GM12873 (cell line): ENCODE results near the gene LYPD4.

ENCODE experiments used
- TF ChIP-seq, protein P1 (sequence below): IDR thresholded peaks from 2 replicates; pipeline ENCODE4 v1.5.1; 2012; ENCODE audit warnings: low read depth, mild to moderate bottlenecking, moderate library complexity, low read length, control low read depth; ENCODE audit not compliant: insufficient read depth; ENCODE audit errors: missing control alignments

LYPD4 gene

DNA sequence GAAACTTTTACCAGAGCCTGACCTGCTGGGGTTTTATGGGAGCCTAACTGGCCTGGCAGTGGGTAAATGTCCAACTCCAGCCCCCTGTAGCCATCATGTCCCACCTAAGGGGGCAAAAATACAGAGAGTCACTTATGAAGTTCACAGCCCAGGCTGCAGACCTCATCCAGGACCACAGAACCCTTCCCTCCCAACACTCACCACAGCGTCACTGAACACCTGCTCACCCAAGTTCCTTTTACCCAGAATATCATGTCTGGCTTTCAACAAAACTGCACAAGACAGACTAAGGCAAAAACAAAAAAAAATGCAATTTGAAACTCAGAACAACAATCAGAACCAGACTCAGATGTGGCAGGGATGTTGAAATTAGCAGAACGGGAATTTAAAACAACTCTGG lies 41.7 kb downstream of the LYPD4 start:
- TF ChIP-seq, protein P1, sequence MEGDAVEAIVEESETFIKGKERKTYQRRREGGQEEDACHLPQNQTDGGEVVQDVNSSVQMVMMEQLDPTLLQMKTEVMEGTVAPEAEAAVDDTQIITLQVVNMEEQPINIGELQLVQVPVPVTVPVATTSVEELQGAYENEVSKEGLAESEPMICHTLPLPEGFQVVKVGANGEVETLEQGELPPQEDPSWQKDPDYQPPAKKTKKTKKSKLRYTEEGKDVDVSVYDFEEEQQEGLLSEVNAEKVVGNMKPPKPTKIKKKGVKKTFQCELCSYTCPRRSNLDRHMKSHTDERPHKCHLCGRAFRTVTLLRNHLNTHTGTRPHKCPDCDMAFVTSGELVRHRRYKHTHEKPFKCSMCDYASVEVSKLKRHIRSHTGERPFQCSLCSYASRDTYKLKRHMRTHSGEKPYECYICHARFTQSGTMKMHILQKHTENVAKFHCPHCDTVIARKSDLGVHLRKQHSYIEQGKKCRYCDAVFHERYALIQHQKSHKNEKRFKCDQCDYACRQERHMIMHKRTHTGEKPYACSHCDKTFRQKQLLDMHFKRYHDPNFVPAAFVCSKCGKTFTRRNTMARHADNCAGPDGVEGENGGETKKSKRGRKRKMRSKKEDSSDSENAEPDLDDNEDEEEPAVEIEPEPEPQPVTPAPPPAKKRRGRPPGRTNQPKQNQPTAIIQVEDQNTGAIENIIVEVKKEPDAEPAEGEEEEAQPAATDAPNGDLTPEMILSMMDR, result no peak

DNA sequence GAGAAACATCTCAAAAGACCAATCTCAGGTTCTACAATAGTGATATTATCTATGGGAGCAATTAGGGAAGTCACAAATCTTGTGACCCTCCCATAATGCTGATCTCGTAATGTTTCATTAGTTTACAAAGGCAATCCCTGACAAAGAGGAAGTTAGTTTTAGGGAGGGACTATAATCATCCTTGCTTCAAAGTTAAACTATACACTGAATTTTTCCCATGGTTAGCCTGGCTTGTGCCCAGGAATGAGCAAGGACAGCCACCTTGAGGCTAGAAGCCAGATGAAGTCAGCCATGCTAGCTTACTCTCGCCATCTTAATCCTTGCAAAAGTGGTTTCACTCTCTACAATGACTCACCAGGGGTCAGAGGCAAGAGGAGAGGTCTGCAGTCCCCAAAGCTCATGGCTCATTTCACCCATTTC lies 42.7 kb downstream of the LYPD4 start:
- TF ChIP-seq, protein P1, result no peak

DNA sequence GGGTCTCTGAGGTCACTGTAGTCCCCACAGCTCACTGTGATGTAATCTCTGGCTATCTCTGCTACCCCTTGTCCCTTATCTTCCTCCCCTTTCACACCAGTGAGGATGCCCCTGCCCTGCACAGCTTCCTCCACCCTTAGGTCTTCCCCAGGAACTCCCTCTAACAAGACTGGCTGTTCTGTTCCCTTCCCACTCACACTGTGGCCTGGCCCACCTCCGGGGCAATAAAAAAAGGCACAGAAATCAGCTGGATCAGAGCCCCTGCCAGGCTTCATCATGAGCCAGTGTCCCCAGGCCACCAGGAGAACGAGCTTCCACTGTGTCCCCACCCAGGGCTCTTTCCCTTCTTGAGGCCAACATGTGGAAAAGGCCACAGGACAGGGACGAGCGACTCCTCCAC lies 43.5 kb downstream of the LYPD4 start:
- TF ChIP-seq, protein P1, result no peak

DNA sequence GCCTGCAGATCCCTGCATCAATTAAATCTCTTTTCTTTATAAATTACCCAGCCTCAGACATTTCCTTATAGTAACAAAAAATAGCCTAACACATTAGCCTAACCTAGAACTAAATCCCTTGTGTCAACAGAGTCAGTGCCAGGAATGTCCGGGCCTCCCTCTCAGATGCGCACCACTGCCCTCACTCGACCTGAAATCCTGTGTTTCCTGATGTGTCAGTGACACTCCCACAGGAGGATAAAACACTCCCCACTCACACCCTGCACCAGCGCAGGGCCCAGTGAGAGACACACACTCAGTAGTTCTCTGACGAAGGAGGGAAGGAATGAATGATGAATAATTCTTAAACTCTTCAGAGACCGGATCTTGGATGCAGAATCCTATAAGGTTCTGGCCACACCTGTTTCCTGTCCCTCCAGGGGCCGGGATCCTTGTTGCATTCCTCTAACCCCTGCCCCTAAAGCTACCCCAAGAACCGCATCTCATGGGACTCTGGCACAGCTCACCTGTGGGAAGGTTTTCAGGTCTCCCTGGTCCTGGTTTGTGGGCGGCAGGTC lies 45.0 kb downstream of the LYPD4 start:
- TF ChIP-seq, protein P1, result no peak

DNA sequence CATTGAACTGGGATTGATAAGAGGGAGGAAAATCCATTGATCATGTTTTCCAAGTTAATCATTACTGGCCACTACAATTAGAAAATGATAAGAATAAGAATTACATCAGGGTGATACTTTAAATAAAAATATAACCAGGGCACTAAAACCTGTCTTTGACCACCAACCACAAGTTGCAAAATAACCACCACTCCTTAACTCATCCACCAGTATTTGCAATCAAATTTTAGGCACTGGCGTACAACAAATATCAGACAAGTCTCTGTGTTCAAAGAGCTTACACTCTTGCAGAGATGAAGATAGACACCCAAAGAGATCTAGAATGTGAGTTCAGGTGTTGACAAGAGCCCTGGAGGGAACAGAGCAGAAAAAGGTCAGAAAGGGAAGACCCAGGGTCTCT lies 47.6 kb downstream of the LYPD4 start:
- TF ChIP-seq, protein P1, result no peak

DNA sequence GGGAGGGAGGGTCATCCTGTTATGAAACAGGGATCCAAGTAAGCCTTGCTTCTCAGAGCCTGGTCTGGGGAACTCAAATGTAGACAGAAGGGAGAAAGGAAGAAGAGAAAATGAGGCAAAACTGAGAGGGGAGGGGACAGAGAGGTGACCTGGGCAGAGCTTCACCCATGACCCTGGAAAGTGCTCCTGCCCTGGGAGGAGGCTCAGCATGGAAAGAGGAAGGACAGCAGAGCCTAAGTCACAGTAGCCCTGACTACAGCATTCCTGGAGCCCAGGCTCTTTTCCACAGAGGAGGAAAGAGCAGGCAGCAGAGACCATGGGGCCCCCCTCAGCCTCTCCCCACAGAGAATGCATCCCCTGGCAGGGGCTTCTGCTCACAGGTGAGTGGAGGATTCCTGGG lies 48.1 kb downstream of the LYPD4 start, which contains the start of gene CEACAM3:
Gene CEACAM3, plus strand, starts transcription at position 226 of the 400 bp plus-strand sequence. Its CDS starts 91 bp downstream, at position 317.
- TF ChIP-seq, protein P1, result no peak

DNA sequence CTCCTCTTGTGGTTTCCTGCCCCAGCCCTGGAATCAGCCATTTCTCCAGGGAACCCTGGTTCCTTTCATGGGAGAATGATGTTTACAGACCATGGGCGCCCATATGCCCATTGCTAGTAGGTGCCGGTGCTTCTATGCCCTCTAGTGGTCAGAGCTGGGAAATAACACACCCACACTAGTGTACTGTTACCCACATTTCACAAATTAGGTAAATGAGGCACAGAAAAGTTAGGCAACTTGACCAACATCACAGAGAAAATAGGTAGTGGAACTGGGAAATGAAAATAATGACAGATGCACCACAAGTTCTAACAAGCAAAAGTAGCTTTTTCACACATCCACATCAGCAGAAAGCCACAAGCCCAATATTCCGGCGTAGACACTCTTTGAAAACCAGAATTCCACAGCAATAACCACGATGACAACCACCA lies 49.4 kb downstream of the LYPD4 start:
- TF ChIP-seq, protein P1, result peak; percentile 83

DNA sequence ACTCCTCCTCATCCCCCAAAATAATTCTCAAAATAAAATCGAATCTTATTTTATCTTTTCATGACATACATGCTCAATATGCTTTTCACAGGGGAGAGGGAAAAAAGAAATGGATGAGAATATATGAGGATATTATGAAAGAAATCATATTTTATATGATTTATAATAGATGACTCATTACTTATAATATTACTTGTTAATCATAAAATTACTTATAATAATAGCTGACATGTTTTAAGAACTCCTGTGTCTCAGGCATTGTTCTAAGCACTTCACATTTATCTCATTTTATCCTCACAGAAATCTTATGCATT lies 51.1 kb downstream of the LYPD4 start:
- TF ChIP-seq, protein P1, result no peak
